AG04450 (cell line): ENCODE results near the gene SMYD2. TPM values are rescaled to one million over a fixed set of nuclear protein-coding genes. Genes with fewer than 3 reads are reported as not detected.

Experiments used
- CTCF ChIA-PET: fragments of 300-600, 350-600 bp; formaldehyde crosslinking; extraction: SDS; loops from one replicate; lab custom pipeline; 2022; ENCODE audit warnings: antibody characterized with exemption, inconsistent platforms; lab: Charles Lee
- POLR2A ChIA-PET: fragments of 350-600 bp; formaldehyde crosslinking; extraction: SDS; loops from one replicate; lab custom pipeline; 2021; ENCODE audit warnings: antibody characterized with exemption, inconsistent platforms; lab: Yijun Ruan, JAX
- DNase-seq: peaks from one replicate; pipeline ENCODE4 v3.0.0-alpha.2; 2011; ENCODE audit warnings: low read depth, low spot score
- H3K27ac ChIP-seq: one replicate; pipeline ENCODE4 v1.5.1; 2012; ENCODE audit warnings: low read depth, low read length, control low read depth
- H3K27me3 ChIP-seq: one replicate; pipeline ENCODE4 v1.6.0; 2012; ENCODE audit warnings: low read length; ENCODE audit not compliant: control insufficient read depth, insufficient read depth
- H3K4me3 ChIP-seq: 2 replicates; pipeline ENCODE4 v1.5.1; 2011; ENCODE audit warnings: mild to moderate bottlenecking, low read depth, low read length, control low read depth
- H3K9me3 ChIP-seq: 2 replicates; pipeline ENCODE4 v1.5.1; 2012; ENCODE audit warnings: low read length; ENCODE audit not compliant: control insufficient read depth, insufficient read depth
- polyA plus RNA-seq: library from polyadenylated mRNA; depleted of rRNA; stranded (reverse); fragments of >200 nt; gene quantifications from 2 replicates; pipeline ENCODE4 v1.2.3, GENCODE V29; 2011
- TF ChIP-seq, protein P1 (sequence below): IDR thresholded peaks from 2 replicates; pipeline ENCODE4 v1.5.1; 2011; ENCODE audit warnings: low read depth, low read length, control low read depth, inconsistent platforms

The SMYD2 gene
- polyA plus RNA-seq, 1 experiment = 54.7 TPM

DNA sequence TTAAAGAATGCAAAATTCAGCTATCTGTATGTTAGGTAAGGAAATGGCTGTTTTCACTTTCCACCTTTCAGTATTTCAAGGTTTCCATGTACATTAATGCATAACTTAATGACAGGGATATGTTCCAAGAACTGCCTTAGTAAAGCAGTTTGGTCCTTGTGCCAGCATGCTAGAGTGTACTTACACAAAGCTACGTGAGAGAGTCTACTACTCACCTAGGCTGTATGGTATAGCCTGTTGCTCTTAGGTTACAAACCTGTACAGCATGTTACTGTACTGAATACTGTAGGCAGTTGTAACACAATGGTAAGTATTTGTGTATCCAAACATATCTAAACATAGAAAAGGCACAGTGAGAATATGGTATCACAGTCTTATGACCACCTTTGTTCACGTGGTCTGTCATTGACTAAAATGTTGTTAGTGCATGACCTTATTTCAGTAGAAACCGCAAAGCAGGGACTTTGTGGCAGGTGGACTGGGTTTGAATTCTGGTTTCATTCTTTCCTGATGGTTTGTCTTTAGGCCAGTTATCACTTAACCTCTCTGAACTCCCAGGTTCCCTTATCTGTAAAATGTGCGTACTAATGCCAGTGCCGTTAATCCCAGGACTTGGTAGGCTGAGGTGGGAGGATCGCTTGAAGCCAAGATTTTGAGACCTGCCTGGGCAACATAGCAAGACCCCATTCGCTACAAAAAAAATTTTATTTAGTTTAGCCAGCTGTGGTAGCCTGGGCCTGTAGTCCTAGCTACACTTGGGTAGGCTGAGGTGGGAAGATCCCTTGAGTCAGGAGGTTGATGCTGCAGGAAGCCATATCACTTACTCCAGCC lies 4.9 kb downstream of the SMYD2 start:
- POLR2A ChIA-PET = no interaction called here
- H3K4me3 ChIP-seq = no peak overlapping the region
- CTCF ChIA-PET = interaction anchor here (1.1 to 3.8 kb wide), 3 partner anchors 24 to 47 kb away, joined by 3 to 15 read pairs (median 9); no protein-coding TSS in a partner anchor
- no peak for DNase-seq
- H3K9me3 ChIP-seq = no peaks in the 10 kb centered on the region; the same call in 1 of the 2 replicates
- H3K27ac ChIP-seq = no peak overlapping the region
- no peaks in the 10 kb centered on the region for H3K27me3 ChIP-seq
- TF ChIP-seq, protein P1, sequence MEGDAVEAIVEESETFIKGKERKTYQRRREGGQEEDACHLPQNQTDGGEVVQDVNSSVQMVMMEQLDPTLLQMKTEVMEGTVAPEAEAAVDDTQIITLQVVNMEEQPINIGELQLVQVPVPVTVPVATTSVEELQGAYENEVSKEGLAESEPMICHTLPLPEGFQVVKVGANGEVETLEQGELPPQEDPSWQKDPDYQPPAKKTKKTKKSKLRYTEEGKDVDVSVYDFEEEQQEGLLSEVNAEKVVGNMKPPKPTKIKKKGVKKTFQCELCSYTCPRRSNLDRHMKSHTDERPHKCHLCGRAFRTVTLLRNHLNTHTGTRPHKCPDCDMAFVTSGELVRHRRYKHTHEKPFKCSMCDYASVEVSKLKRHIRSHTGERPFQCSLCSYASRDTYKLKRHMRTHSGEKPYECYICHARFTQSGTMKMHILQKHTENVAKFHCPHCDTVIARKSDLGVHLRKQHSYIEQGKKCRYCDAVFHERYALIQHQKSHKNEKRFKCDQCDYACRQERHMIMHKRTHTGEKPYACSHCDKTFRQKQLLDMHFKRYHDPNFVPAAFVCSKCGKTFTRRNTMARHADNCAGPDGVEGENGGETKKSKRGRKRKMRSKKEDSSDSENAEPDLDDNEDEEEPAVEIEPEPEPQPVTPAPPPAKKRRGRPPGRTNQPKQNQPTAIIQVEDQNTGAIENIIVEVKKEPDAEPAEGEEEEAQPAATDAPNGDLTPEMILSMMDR = no peak

DNA sequence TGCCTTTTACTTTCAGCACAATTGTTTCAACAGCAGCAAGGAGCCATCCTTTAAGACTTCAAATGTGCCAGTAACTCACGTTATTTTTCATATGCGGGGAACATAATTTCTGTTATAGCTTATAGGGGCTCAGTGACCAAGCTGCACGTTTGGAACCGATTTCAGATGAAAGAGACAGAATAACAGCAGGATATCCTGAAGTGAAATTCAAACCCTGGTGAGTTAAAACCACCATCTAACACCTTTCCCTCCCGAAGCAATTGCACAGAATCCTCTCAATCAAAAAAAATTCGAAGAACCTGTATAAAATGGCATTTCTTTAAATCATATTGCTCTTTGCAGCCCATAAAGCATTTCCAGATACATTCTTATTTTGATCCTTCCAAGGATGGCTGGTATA lies 6.9 kb downstream of the SMYD2 start:
- no peaks in the 10 kb centered on the region for H3K27me3 ChIP-seq
- ChIA-PET CTCF (interaction anchor here (3.8 kb wide), 1 partner anchor 26 kb away, joined by 15 read pairs; no protein-coding TSS in a partner anchor), POLR2A (no interaction called here)
- TF ChIP-seq, protein P1 = no peak
- no peak overlapping the region for H3K27ac ChIP-seq
- H3K4me3 ChIP-seq = no peak overlapping the region
- no peak for DNase-seq
- no peaks in the 10 kb centered on the region for H3K9me3 ChIP-seq

GRCh38 chr1:214289574-214290272 lies 8.8 kb downstream of the SMYD2 start:
- Histone ChIP-seq H3K27me3 (no peaks in the 10 kb centered on the region), H3K4me3 (no peak overlapping the region), H3K9me3 (no peaks in the 10 kb centered on the region), H3K27ac (no peak overlapping the region)
- ChIA-PET CTCF (interaction anchor here (1.1 to 3.8 kb wide), 2 partner anchors 28 to 43 kb away, joined by 3 to 15 read pairs; no protein-coding TSS in a partner anchor), POLR2A (no interaction called here)
- no peak for DNase-seq
- TF ChIP-seq, protein P1 = no peak

DNA sequence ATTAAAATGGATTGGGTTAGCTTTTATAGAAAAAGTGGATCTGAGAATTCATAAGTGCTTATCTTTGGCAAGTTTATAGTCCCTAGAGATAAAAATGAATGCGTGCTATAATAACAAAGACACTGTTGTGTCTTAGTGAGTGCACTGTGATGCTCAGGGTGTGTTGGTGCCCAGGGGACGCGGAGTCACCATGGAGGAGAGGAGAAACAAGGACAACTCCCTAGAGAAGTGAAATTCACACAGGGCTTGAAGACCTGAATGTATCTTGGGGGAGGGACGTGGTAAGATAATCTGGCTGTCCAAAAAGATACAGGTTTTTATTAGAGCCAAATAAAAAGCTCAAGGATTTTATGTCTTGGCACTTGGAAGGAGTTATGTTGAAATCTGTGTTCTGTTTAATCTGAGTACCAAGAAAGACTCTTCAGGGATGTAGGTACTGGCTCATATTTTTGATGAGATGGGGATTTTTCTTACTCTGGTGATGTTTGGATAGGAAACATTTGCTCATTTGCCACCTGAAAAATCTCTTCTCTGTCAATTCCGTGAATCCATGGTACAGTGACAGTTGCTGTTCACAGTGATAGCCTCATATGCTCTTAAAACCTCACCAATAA lies 9.6 kb downstream of the SMYD2 start:
- Histone ChIP-seq H3K27ac (no peak overlapping the region), H3K9me3 (no peaks in the 10 kb centered on the region), H3K4me3 (no peak overlapping the region), H3K27me3 (no peaks in the 10 kb centered on the region)
- ChIA-PET POLR2A (no interaction called here), CTCF (interaction anchor here (1.1 to 3.6 kb wide), 2 partner anchors 42 kb away, joined by 3 to 16 read pairs; no protein-coding TSS in a partner anchor)
- TF ChIP-seq, protein P1 = no peak
- DNase-seq = no peak
